NCI-H2171 treated with DMSO at 0.1 percent for 48 hours (cell line): ENCODE results near the gene NATD1.
"Not testable (repeated sequence)": the region's sequence is repeated elsewhere in the genome, so short reads cannot be mapped to it uniquely, and the experiment has no call there.

ENCODE experiments used
- DNase-seq: peaks from one replicate; lab custom pipeline; 2025; lab: John Stamatoyannopoulos, UW

Gene NATD1

GRCh38 chr17:21193031-21193430, 60.2 kb downstream of the NATD1 start:
- DNase-seq, result peak; percentile 69

GRCh38 chr17:21192414-21192813, 60.8 kb downstream of the NATD1 start:
- DNase-seq, result not testable (repeated sequence)

GRCh38 chr17:21191698-21192097, 61.5 kb downstream of the NATD1 start:
- no peak for DNase-seq

GRCh38 chr17:21190078-21190477, 63.1 kb downstream of the NATD1 start:
- peak; percentile 17 for DNase-seq

GRCh38 chr17:21189361-21189760, 63.8 kb downstream of the NATD1 start:
- DNase-seq, result no peak
